ENCODE measurements around the gene HS3ST3A1. TPM values are rescaled to one million over a fixed set of nuclear protein-coding genes. Genes with fewer than 3 reads are reported as not detected.

The HS3ST3A1 gene
- total and polyA plus RNA-seq, 2 donors: 0.43 to 1.3 TPM

- H3K27ac ChIP-seq (ENCODE audit: low read depth in 1 of 2, low read length in 1 of 2): no peak overlapping the region
- no peak for DNase-seq (ENCODE audit: low read depth in 6 of 9, low spot score in 9 of 9)
- WGBS: 92% methylated on average over 1 of the region's 1 CpG
These were observed 139.6 kb downstream of the HS3ST3A1 start for GRCh38 chr17:13462146-13462545.

GRCh38 chr17:13460261-13461000 lies 141.3 kb downstream of the HS3ST3A1 start:
- WGBS: 84% methylated on average over 3 of the region's 3 CpGs
- Histone ChIP-seq H3K9me3 (ENCODE audit: control insufficient read depth in 2 of 2, insufficient read depth in 1 of 2, low read length in 1 of 2) (no peaks in the 10 kb centered on the region), H3K4me1 (ENCODE audit: control insufficient read depth in 2 of 2, insufficient read depth in 2 of 2, low read length in 2 of 2) (no peaks in the 10 kb centered on the region), H3K36me3 (ENCODE audit: control insufficient read depth in 2 of 2, insufficient read depth in 2 of 2, low read length in 1 of 2) (no peaks in the 10 kb centered on the region), H3K27ac (ENCODE audit: low read depth in 1 of 2, low read length in 1 of 2) (no peak overlapping the region), H3K4me3 (ENCODE audit: low read length in 2 of 2) (no peak overlapping the region), H3K27me3 (ENCODE audit: control insufficient read depth in 2 of 2, insufficient read depth in 1 of 2, low read length in 1 of 2) (no peaks in the 10 kb centered on the region)
- DNase-seq (ENCODE audit: low read depth in 6 of 9, low spot score in 9 of 9): no peak

More at GRCh38 chr17:13462146-13462545, 139.6 kb downstream of the HS3ST3A1 start:
- H3K9me3 ChIP-seq (ENCODE audit: control insufficient read depth in 2 of 2, insufficient read depth in 1 of 2, low read length in 1 of 2): no peaks in the 10 kb centered on the region
- H3K4me1 ChIP-seq (ENCODE audit: control insufficient read depth in 2 of 2, insufficient read depth in 2 of 2, low read length in 2 of 2): no peaks in the 10 kb centered on the region
- H3K4me3 ChIP-seq (ENCODE audit: low read length in 2 of 2): no peak overlapping the region
- no peaks in the 10 kb centered on the region for H3K27me3 ChIP-seq (ENCODE audit: control insufficient read depth in 2 of 2, insufficient read depth in 1 of 2, low read length in 1 of 2)
- no peaks in the 10 kb centered on the region for H3K36me3 ChIP-seq (ENCODE audit: control insufficient read depth in 2 of 2, insufficient read depth in 2 of 2, low read length in 1 of 2)

GRCh38 chr17:13457783-13458182 lies 143.9 kb downstream of the HS3ST3A1 start:
- no peaks in the 10 kb centered on the region for H3K4me1 ChIP-seq (ENCODE audit: control insufficient read depth in 2 of 2, insufficient read depth in 2 of 2, low read length in 2 of 2)
- no peak overlapping the region for H3K27ac ChIP-seq (ENCODE audit: low read depth in 1 of 2, low read length in 1 of 2)
- H3K4me3 ChIP-seq (ENCODE audit: low read length in 2 of 2): no peak overlapping the region
- H3K36me3 ChIP-seq (ENCODE audit: control insufficient read depth in 2 of 2, insufficient read depth in 2 of 2, low read length in 1 of 2): no peaks in the 10 kb centered on the region
- no peak for DNase-seq (ENCODE audit: low read depth in 6 of 9, low spot score in 9 of 9)
- H3K9me3 ChIP-seq (ENCODE audit: control insufficient read depth in 2 of 2, insufficient read depth in 1 of 2, low read length in 1 of 2): no peaks in the 10 kb centered on the region
- no peaks in the 10 kb centered on the region for H3K27me3 ChIP-seq (ENCODE audit: control insufficient read depth in 2 of 2, insufficient read depth in 1 of 2, low read length in 1 of 2)
- WGBS: 92% methylated on average over 3 of the region's 3 CpGs
